Measurements from ENCODE around the gene ICAM2. TPM values are rescaled to one million over a fixed set of nuclear protein-coding genes. Genes with fewer than 3 reads are reported as not detected.
"Not testable (repeated sequence)": the region's sequence is repeated elsewhere in the genome, so short reads cannot be mapped to it uniquely, and the experiment has no call there.

ICAM2 gene
- total RNA-seq, 4 donors from 2014 or later, result 6.4 to 24.3 (median 9.3) TPM; not detected in 1

- H3K27me3 ChIP-seq, result no peaks in the 10 kb centered on the region
- DNase-seq, result no peak
- no peaks in the 10 kb centered on the region for H3K9me3 ChIP-seq
- H3K36me3 ChIP-seq, result no peaks in the 10 kb centered on the region
- peak overlapping the region in 1 of 4 donors; percentile 4 for H3K27ac ChIP-seq
- intact Hi-C loops (cut with DNase I; ENCODE audit: low total_unique reads) (no loop called here), in situ Hi-C loops (cut with MboI; ENCODE audit: low pct_ligation_motif_present in 1 of 4, low pct_unique_long_range_greater_than_20kb in 1 of 4, low sequenced_read_pairs in 3 of 4) (loop anchor here in 1 of 4 donors (25.0 kb wide), 1 partner anchor 97 kb away; the partner anchor contains the start of genes CSHL1 and GH1)
- H3K4me1 ChIP-seq, result peaks cover 7 to 34% (median 11%) of the 10 kb centered on the region in 4 donors
- H3K4me3 ChIP-seq, result no peak overlapping the region
- 65% methylated on average over 8 of the region's 8 CpGs; no CpG with 5 or more reads in 1 of the 2 donors for WGBS, 2 donors (ENCODE audit: low coverage in 1 of 2)
- TF ChIP-seq POLR2AphosphoS5 (IDR thresholded peaks at IDR 0.05), result no peak
- TF ChIP-seq CTCF (IDR thresholded peaks at IDR 0.05), result no peak
- no peak for TF ChIP-seq EP300 (IDR thresholded peaks at IDR 0.05; ENCODE audit: low read depth)
- TF ChIP-seq POLR2A (IDR thresholded peaks at IDR 0.05), result no peak
Observed at GRCh38 chr17:64009571-64010402, 10.6 kb downstream of the ICAM2 start.

GRCh38 chr17:64008830-64009229 is 11.6 kb downstream of the ICAM2 start:
- TF ChIP-seq EP300 (IDR thresholded peaks at IDR 0.05; ENCODE audit: low read depth), result no peak
- no peak for TF ChIP-seq CTCF (IDR thresholded peaks at IDR 0.05)
- no peak for TF ChIP-seq POLR2A (IDR thresholded peaks at IDR 0.05)
- no peak for TF ChIP-seq POLR2AphosphoS5 (IDR thresholded peaks at IDR 0.05)
- H3K27me3 ChIP-seq, result no peaks in the 10 kb centered on the region
- no peaks in the 10 kb centered on the region for H3K9me3 ChIP-seq
- peaks cover 7 to 32% (median 11%) of the 10 kb centered on the region in 4 donors for H3K4me1 ChIP-seq
- intact Hi-C loops (cut with DNase I; ENCODE audit: low total_unique reads), result no loop called here
- no peak for DNase-seq
- WGBS, 2 donors (ENCODE audit: low coverage in 1 of 2), result 78% methylated on average over 4 of the region's 4 CpGs; no CpG with 5 or more reads in 1 of the 2 donors
- no peak overlapping the region for H3K4me3 ChIP-seq
- no peaks in the 10 kb centered on the region for H3K36me3 ChIP-seq
- H3K27ac ChIP-seq, result no peak overlapping the region
- in situ Hi-C loops (cut with MboI; ENCODE audit: low pct_ligation_motif_present in 1 of 4, low pct_unique_long_range_greater_than_20kb in 1 of 4, low sequenced_read_pairs in 3 of 4), result loop anchor here in 1 of 4 donors (25.0 kb wide), 1 partner anchor 97 kb away; the partner anchor contains the start of genes CSHL1 and GH1

GRCh38 chr17:64008346-64008745 is 12.1 kb downstream of the ICAM2 start:
- WGBS, 2 donors (ENCODE audit: low coverage in 1 of 2), result 82 to 100% methylated on average over 3 to 5 of the region's 5 CpGs
- intact Hi-C loops (cut with DNase I; ENCODE audit: low total_unique reads) (no loop called here), in situ Hi-C loops (cut with MboI; ENCODE audit: low pct_ligation_motif_present in 1 of 4, low pct_unique_long_range_greater_than_20kb in 1 of 4, low sequenced_read_pairs in 3 of 4) (loop anchor here in 1 of 4 donors (25.0 kb wide), 1 partner anchor 96 kb away; the partner anchor contains the start of genes CSHL1 and GH1)
- Histone ChIP-seq H3K4me3 (no peak overlapping the region), H3K27ac (no peak overlapping the region), H3K36me3 (no peaks in the 10 kb centered on the region), H3K9me3 (no peaks in the 10 kb centered on the region), H3K4me1 (peaks cover 7 to 32% (median 11%) of the 10 kb centered on the region in 4 donors), H3K27me3 (no peaks in the 10 kb centered on the region)
- DNase-seq, result no peak
- no peak for TF ChIP-seq EP300 (IDR thresholded peaks at IDR 0.05; ENCODE audit: low read depth)
- no peak for TF ChIP-seq POLR2A (IDR thresholded peaks at IDR 0.05)
- no peak for TF ChIP-seq POLR2AphosphoS5 (IDR thresholded peaks at IDR 0.05)
- TF ChIP-seq CTCF (IDR thresholded peaks at IDR 0.05), result no peak

- no peaks in the 10 kb centered on the region for H3K27me3 ChIP-seq
- H3K4me3 ChIP-seq, result no peak overlapping the region
- H3K4me1 ChIP-seq, result peaks cover 7 to 32% (median 11%) of the 10 kb centered on the region in 4 donors
- no peak for DNase-seq
- H3K27ac ChIP-seq, result peak overlapping the region in 2 of 4 donors; percentile 17 to 30
- H3K9me3 ChIP-seq, result no peaks in the 10 kb centered on the region
- 17 to 54% methylated on average over 2 to 5 of the region's 5 CpGs for WGBS, 2 donors (ENCODE audit: low coverage in 1 of 2)
- TF ChIP-seq POLR2AphosphoS5 (IDR thresholded peaks at IDR 0.05) (no peak), EP300 (IDR thresholded peaks at IDR 0.05; ENCODE audit: low read depth) (no peak), POLR2A (IDR thresholded peaks at IDR 0.05) (no peak), CTCF (IDR thresholded peaks at IDR 0.05) (no peak)
- in situ Hi-C loops (cut with MboI; ENCODE audit: low pct_ligation_motif_present in 1 of 4, low pct_unique_long_range_greater_than_20kb in 1 of 4, low sequenced_read_pairs in 3 of 4), result loop anchor here in 1 of 4 donors (25.0 kb wide), 1 partner anchor 96 kb away; the partner anchor contains the start of genes CSHL1 and GH1
- H3K36me3 ChIP-seq, result no peaks in the 10 kb centered on the region
- intact Hi-C loops (cut with DNase I; ENCODE audit: low total_unique reads), result no loop called here
Observed at GRCh38 chr17:64007838-64008282, 12.6 kb downstream of the ICAM2 start.

- Histone ChIP-seq H3K27ac (peak overlapping the region in 2 of 4 donors; percentile 17 to 30), H3K4me1 (peaks cover 7 to 32% (median 11%) of the 10 kb centered on the region in 4 donors)
- intact Hi-C loops (cut with DNase I; ENCODE audit: low total_unique reads); DNase-seq; H3K27me3 ChIP-seq; H3K9me3 ChIP-seq; H3K36me3 ChIP-seq; H3K4me3 ChIP-seq: not testable (repeated sequence)
- in situ Hi-C loops (cut with MboI; ENCODE audit: low pct_ligation_motif_present in 1 of 4, low pct_unique_long_range_greater_than_20kb in 1 of 4, low sequenced_read_pairs in 3 of 4), result loop anchor here in 1 of 4 donors (25.0 kb wide), 1 partner anchor 95 kb away; the partner anchor contains the start of genes CSHL1 and GH1
- WGBS, 2 donors (ENCODE audit: low coverage in 1 of 2), result 94% methylated on average over 5 of the region's 5 CpGs; no CpG with 5 or more reads in 1 of the 2 donors
Observed at GRCh38 chr17:64007089-64007837, 13.2 kb downstream of the ICAM2 start.
